ENCODE data around the gene TMEM163. TPM values are rescaled to one million over a fixed set of nuclear protein-coding genes. Genes with fewer than 3 reads are reported as not detected.

Gene TMEM163
- polyA plus RNA-seq, 1 experiment: not detected

- no peak for DNase-seq (ENCODE audit: low read depth)
- no peak for TF ChIP-seq CTCF (IDR thresholded peaks at IDR 0.05; ENCODE audit: insufficient read depth, low read depth, low read length)
- POLR2A ChIA-PET: no interaction called here
- Histone ChIP-seq H3K27me3 (ENCODE audit: control insufficient read depth, insufficient read depth, low read length) (no peaks in the 10 kb centered on the region), H3K4me3 (ENCODE audit: low read depth, low read length) (no peak overlapping the region), H3K36me3 (ENCODE audit: control insufficient read depth, insufficient read depth, low read length) (no peaks in the 10 kb centered on the region)
- CTCF ChIA-PET: no interaction called here
These were observed 70.2 kb downstream of the TMEM163 start for GRCh38 chr2:134648586-134648985.

GRCh38 chr2:134647607-134648256, 71.1 kb downstream of the TMEM163 start:
- DNase-seq (ENCODE audit: low read depth): no peak
- TF ChIP-seq CTCF (IDR thresholded peaks at IDR 0.05; ENCODE audit: insufficient read depth, low read depth, low read length): no peak
- no peaks in the 10 kb centered on the region for H3K27me3 ChIP-seq (ENCODE audit: control insufficient read depth, insufficient read depth, low read length)
- POLR2A ChIA-PET: no interaction called here
- no peak overlapping the region for H3K4me3 ChIP-seq (ENCODE audit: low read depth, low read length)
- CTCF ChIA-PET: no interaction called here
- H3K36me3 ChIP-seq (ENCODE audit: control insufficient read depth, insufficient read depth, low read length): no peaks in the 10 kb centered on the region

- Histone ChIP-seq H3K36me3 (ENCODE audit: control insufficient read depth, insufficient read depth, low read length) (no peaks in the 10 kb centered on the region), H3K27me3 (ENCODE audit: control insufficient read depth, insufficient read depth, low read length) (no peaks in the 10 kb centered on the region), H3K4me3 (ENCODE audit: low read depth, low read length) (no peak overlapping the region)
- ChIA-PET CTCF (no interaction called here), POLR2A (no interaction called here)
- no peak for DNase-seq (ENCODE audit: low read depth)
- TF ChIP-seq CTCF (IDR thresholded peaks at IDR 0.05; ENCODE audit: insufficient read depth, low read depth, low read length): no peak
These were observed 75.9 kb downstream of the TMEM163 start for GRCh38 chr2:134642938-134643337.

- Histone ChIP-seq H3K4me3 (ENCODE audit: low read depth, low read length) (no peak overlapping the region), H3K36me3 (ENCODE audit: control insufficient read depth, insufficient read depth, low read length) (no peaks in the 10 kb centered on the region), H3K27me3 (ENCODE audit: control insufficient read depth, insufficient read depth, low read length) (no peaks in the 10 kb centered on the region)
- ChIA-PET CTCF (no interaction called here), POLR2A (no interaction called here)
- no peak for TF ChIP-seq CTCF (IDR thresholded peaks at IDR 0.05; ENCODE audit: insufficient read depth, low read depth, low read length)
- DNase-seq (ENCODE audit: low read depth): no peak
These were observed 78.3 kb downstream of the TMEM163 start for GRCh38 chr2:134640494-134640893.

GRCh38 chr2:134639265-134639664, 79.5 kb downstream of the TMEM163 start:
- ChIA-PET CTCF (no interaction called here), POLR2A (no interaction called here)
- TF ChIP-seq CTCF (IDR thresholded peaks at IDR 0.05; ENCODE audit: insufficient read depth, low read depth, low read length): no peak
- Histone ChIP-seq H3K4me3 (ENCODE audit: low read depth, low read length) (no peak overlapping the region), H3K27me3 (ENCODE audit: control insufficient read depth, insufficient read depth, low read length) (no peaks in the 10 kb centered on the region), H3K36me3 (ENCODE audit: control insufficient read depth, insufficient read depth, low read length) (no peaks in the 10 kb centered on the region)
- DNase-seq (ENCODE audit: low read depth): no peak

All from BJ (cell line).